GM18858 (cell line): ENCODE data around the gene AKAP13.
A peak's percentile ranks its signal among the peaks of the same experiment; 100 is the strongest.
"Not testable (repeated sequence)": the region's sequence is repeated elsewhere in the genome, so short reads cannot be mapped to it uniquely, and the experiment has no call there.

ENCODE experiments used
- ATAC-seq: cut with Tn5 transposase; IDR thresholded peaks from one replicate; pipeline ENCODE4 v1.9.1; 2021; ENCODE audit not compliant: unreplicated experiment

Gene AKAP13

DNA sequence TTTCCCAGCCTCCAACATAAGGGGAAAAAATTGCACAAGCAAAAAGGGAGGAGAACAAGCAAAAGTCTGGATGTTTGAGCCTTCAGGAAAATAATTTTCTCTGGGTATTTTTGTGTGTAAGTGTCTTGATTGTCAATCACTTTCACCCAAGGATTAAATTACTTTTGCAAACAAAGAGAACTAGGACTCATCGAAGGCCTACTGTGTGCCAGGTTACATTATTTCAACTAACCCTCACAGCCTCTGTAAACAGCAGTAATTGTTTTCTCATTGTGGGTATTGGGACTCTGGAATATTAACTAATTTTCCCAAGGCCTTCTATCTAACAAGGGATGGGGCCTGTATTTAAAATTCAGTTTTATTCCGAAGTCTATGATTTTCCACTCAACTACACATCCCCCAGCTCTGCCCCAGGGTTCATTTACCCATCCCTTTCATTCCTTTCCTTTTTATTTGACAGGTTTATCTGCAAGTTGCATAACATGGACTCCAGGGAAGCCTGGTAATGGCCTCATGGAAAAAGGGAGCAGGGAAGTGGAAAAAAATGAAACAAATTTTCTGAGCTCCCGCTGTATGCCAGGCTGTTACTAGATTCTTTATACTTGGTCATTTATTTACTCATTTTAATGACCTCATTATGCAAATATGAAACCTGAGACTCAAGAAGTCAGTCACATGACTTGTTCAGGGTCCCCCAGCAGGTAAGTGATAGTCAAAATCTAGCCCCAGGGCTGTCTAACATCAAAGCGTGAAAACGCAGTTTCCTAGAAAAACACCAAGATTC is 32.9 kb upstream of the AKAP13 start:
- ATAC-seq, result not testable (repeated sequence)

DNA sequence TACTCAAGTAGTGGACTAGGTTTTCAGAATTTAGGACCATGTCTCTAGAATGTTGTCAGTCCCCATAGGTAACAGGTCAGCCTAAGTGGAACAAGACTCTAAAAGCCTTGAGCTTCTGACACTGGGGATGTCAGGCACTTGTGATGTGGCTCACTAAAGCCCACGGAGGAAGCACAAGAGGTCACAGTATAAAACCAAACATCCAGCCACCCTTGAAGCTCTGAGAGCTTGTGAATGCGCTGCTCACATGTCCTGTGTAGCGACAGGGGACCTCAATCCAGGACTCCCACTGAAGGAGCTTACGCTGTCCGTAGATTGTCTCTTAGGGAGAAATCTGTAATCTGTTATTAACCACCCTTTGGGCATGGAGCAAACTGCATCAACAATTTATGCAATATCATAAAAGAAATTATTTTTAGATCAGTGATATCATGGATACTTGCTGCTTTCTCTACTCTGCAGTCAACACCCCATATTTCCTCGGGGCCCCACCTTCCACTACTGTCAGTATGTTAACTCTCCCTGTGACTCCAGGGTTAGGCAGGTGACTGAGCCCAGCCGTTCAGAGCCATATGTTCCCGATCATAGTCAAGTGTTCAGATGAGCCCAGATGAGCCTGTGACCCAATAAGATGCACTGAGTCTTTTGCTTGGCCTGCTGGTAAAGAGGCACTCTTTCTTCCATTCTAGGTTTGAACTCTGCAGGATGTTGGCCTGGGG is 32.2 kb upstream of the AKAP13 start:
- not testable (repeated sequence) for ATAC-seq

GRCh38 chr15:85349062-85349461 is 31.3 kb upstream of the AKAP13 start:
- not testable (repeated sequence) for ATAC-seq

- no peak for ATAC-seq
Observed at GRCh38 chr15:85350395-85350794, 30.0 kb upstream of the AKAP13 start.

DNA sequence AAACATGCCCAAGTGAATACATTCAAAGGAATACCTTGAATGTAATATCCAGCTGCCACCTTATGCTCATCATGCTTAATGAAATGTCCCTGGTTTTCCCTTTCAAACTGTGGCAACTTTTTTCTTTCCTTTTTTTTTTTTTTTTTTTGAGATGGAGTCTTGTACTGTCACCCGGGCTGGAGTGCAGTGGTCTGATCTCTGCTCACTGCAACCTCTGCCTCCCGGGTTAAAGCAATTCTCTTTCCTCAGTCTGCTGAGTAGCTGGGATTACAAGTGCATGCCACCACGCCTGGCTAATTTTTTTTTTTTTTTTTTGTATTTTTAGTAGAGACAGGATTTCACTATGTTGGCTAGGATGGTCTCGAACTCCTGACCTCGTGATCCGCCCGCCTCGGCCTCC is 28.9 kb upstream of the AKAP13 start:
- not testable (repeated sequence) for ATAC-seq

DNA sequence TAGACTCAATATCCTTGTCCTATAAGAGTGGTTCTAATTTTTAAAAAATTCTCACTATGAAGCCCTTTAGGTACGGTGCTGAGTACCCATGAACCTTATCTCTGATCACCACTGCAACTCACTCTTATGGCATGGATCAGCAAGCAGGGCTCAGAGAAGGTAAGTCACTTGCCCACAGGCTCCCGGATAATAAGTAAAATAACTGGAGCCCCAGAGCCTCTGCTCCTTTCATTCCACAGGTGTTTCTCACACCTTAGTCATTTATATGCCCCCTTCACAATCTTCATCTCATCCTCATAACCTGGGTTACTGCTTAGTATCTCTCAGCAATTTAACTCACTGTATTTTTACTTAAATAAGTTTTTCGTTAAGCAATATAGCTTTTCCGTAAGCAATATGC is 28.4 kb upstream of the AKAP13 start:
- ATAC-seq, result no peak

DNA sequence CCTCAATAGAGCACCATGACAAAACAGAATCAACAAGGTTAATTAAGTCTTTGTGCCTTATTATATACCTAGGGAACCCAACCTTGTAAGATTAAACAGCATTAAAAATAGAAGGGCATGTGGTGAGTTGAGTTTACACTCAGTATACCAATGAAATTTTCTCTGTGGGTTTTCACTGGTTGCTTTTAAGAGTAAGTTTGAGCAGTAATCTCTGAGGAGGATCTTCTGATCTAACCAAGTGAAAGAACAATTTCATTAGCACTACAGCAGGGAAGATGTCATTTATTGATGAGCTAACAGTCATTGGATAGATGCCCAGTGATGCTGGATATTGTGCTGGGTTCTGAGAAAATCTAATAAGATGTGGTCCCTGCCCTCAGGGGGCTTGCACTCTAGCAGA is 26.9 kb upstream of the AKAP13 start:
- ATAC-seq, result no peak

DNA sequence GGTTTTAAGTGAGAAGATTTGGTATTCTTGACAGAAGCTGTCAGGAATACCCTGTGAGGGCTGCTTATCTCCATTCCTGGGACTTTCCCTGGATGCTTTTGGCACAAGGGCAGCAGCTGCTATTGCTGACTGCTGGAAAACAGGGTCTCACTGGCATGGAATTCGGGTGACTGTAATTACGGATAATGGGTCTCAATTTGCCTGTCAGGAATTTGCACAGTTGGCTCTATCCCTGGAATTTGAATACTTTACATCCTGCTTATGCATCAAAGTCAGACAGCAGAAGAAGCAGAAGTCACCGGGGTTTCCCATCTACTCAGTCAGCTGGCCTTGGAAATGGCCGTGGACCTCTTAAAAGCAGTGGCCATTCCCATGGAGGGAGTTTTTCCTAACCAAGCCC is 25.9 kb upstream of the AKAP13 start:
- ATAC-seq, result no peak

- ATAC-seq, result no peak
Observed at GRCh38 chr15:85354948-85355347, 25.5 kb upstream of the AKAP13 start.

- ATAC-seq, result no peak
Observed at GRCh38 chr15:85356276-85356675, 24.1 kb upstream of the AKAP13 start.

DNA sequence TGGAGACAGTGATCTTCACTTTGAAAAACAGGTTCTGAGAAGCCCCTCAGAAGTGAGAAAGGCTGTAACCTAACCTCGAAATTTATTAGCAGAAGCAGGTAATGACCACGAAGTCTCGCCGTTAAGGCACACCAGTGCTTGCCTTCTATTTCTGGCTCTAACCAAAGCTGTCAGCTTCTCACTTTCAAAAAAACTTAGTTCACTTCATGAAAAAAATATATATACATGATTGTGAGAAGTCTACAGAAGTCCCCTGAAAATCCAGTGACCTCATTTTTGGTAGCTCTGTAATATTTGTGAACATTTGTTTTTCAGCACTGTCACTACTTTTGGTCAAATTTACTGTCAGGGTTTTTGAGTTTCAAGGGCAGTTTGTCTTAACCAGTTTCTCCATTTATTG is 19.1 kb upstream of the AKAP13 start:
- peak; percentile 71 for ATAC-seq

DNA sequence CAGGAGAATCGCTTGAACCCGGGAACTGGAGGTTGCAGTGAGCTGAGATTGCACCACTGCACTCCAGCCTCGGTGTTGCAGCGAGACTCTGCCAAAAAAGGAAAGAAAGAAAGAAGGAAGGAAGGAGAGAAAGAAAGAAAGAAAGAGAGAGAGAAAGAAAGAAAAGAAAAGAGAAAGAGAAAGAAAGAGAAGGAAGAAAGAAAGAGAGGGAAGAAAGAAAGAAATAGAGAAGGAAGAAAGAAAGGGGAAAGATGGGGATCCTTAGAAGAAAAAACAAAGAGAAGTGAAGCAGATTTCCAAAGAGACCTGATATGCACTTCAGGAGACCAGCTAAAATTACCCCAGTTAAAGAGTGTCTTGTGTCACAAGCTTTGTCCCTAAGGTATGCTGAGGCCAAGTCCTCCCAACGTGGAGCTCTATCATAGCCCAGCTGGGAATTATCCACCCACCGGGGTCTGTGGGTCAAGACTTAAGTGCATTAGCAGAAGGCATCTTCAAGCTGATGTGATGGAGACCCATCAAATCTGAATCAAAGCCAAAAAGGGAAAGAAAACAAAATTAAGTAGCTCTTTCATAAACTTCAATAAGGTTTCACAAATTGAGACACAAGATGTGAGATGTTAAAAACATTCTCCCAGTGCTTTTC is 17.8 kb upstream of the AKAP13 start:
- ATAC-seq, result no peak

DNA sequence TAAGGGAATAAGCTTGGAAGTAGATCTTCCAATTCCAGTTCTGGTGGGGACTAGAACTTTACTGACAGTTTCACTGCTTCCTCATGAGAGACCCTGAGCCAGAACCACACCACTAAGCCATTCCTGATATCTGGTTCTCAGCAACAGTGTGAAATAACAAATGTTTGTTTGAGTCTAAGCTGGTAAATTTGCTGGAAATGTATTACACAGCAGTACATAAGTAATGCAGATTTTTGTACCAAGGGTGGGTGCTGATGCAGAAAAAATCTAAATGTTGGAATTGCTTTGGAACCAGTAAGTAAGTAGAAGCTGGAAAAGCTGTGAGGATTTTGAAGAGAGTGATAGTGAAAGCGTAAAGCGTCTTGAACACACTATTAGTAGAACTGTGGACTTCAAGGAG is 14.4 kb upstream of the AKAP13 start:
- no peak for ATAC-seq

DNA sequence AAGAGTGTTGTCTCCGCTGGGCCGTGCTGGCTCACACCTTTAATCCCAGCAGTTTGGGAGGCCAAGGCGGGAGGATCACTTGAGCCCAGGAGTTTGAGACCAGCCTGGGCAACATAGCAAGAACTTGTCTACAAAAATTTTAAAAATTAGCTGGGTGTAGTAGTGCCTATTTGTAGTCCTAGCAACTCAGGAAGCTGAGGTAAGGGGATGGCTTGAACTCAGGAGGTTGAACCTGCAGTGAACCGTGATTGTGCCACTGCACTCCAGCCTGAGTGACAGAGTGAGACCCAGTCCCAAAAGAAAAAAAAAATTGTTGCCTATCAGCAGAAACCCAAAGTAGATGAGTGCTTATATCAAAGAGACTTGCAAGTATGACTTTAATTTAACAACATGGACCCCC is 12.7 kb upstream of the AKAP13 start:
- ATAC-seq, result no peak

DNA sequence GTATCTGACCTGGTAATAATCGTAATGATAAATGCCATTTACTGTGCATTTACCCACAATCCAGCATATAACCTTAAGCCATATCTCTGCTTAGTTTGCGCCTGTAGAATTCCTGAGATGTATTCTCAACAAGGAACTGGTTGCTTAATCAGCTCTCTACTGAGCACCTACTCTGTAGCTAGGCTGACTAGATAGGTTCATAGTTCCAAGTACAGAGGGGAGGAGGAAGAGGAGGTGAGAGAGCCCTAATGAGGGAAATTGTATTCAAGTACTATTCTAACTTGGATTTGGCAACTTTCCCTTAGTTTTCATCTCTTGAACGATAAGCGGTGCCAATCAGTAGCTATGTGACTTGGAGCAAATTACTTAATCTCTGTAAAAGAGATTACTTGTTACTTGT is 5.6 kb upstream of the AKAP13 start:
- ATAC-seq, result no peak

DNA sequence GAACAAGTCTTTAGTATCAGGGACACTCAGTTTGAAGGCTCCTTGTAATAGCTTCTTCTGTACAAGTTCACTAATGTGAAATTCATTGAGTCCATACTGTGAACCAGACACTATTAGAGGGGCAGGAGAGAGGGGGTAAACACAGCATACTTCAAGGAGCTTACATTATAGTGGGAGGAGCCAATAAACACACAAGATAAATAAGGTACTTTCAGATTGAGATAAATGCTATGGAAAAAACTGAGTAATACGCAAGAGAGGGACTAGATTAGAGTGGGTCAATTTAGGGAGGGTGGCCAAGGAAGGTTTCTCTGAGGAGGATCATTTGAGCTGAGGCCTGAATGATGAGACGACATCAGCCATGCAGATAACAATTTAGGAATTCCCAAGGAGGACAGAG is 3.1 kb upstream of the AKAP13 start:
- no peak for ATAC-seq

DNA sequence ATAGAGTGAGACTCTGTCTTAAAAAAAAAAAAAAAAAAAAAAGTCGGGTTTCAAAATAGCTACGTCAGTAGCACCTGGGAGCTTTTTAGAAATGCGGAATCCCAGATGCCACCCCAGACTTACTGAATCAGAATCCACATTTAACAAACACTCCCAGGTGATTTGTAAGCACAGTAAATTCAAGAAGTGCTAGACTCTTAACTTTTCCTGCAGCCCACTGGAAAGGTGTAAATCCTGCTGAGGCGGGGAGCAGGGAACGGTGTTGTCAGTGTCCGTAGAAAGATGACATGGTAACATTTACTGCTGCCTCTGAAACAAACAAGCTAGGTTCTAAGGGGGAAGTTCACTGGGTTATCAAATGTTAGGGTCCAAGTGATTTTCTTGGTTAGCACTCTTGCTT is 2.4 kb upstream of the AKAP13 start:
- ATAC-seq, result no peak

DNA sequence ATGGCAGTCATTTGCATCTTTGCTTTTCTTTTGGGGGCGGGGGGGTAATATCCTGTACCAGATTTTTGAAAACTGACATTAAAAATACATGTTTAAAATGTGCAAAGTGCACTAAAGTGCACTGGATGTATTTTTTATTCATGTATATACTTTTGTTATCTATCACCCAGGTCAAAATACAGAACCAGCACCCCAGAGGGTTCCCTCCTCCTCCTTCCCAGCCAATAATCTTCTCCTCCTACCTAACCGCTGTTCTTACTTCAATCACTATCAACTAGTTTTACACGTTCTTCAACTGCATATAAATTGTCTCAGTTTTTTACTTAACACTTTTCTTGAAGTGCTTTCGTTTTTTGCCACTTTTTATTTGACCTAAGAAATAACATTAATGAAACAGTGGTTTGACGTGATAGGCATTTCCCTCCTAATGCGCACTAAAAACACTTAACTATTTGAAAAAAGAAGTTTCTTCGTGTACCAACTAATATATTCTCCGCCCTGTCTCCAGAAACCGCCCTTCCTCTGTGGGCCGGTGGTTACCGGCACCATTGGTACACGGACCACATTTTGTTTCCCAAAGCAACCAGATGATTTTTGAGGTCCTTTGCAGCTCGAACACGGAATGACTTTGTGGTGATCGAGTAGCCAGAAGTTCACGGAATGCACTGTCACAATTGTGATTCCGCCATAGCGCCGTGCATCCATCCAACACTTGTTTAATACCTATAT is 836 bp upstream of the AKAP13 start:
- no peak for ATAC-seq

DNA sequence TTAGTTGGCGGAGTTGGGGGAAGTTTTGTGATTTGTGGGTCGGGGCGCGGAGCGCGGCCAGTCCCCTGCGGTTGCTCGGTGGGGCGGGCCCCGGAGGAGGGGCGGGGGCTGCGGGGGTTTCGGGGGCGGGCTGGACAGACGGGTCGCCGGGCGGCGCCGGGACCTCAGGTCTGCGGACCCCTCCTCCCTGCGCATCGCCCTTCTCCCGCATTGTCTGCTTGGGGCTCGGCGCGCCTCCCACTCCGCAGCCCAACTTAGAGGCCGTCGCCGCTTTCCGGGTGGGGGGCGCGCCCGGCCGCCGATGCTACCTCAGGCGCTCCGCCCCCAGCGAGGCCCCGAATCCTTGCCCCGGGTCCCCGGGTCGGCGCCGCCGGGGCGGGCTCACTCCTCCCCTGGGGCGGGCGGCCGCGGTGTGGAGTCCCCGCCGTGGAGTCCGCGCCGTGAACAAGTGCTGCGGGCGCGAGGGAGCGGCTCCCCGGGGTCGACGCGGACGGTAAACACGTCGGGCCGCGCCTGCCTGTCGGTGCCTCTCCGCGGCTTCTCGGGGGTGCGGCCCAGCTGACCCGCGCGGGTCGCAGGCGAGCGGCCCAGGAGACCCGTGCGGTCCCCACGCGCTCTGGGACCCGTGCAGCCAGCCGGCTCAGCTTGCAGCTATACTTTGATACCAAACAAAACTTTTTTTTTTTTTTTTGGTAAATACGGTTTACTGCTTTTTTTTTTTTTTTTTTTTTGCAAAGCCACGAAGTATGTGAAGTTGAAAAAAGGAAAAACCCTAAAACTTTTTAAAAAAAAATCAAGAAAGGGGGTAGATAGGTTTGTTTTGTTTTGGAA is 624 bp downstream of the AKAP13 start:
- peak; percentile 18 for ATAC-seq
